HUES48 (cell line): Measurements from ENCODE around the gene FBXO31.
A peak's percentile ranks its signal among the peaks of the same experiment; 100 is the strongest.

Experiments
- H3K27ac ChIP-seq: one replicate; pipeline ENCODE4 v1.7.0; 2013; ENCODE audit warnings: low read depth, low read length, inconsistent platforms
- H3K27me3 ChIP-seq: 2 replicates; pipeline ENCODE4 v1.6.1; 2013; ENCODE audit warnings: mild to moderate bottlenecking, low read length; ENCODE audit not compliant: control insufficient read depth, insufficient read depth
- H3K36me3 ChIP-seq: 2 replicates; pipeline ENCODE4 v1.6.1; 2013; ENCODE audit warnings: low read length; ENCODE audit not compliant: control insufficient read depth, insufficient read depth
- H3K4me1 ChIP-seq: 2 replicates; pipeline ENCODE4 v1.6.1; 2013; ENCODE audit warnings: mild to moderate bottlenecking, low read length; ENCODE audit not compliant: control insufficient read depth, insufficient read depth
- H3K4me3 ChIP-seq: 2 replicates; pipeline ENCODE4 v1.5.1; 2013; ENCODE audit warnings: mild to moderate bottlenecking, low read depth, low read length
- H3K9ac ChIP-seq: 2 replicates; pipeline ENCODE4 v1.6.1; 2013; ENCODE audit warnings: mild to moderate bottlenecking, low read depth, low read length, moderate library complexity
- H3K9me3 ChIP-seq: 2 replicates; pipeline ENCODE4 v1.6.1; 2013; ENCODE audit warnings: low read length; ENCODE audit not compliant: control insufficient read depth, insufficient read depth

The FBXO31 gene

GRCh38 chr16:87383505-87384161, at the start of gene FBXO31:
Gene FBXO31, minus strand, starts transcription at chr16:87383776. Its CDS starts 32 bp downstream, at chr16:87383744.
- no peaks in the 10 kb centered on the region for H3K9me3 ChIP-seq
- peaks cover 10% of the 10 kb centered on the region for H3K4me1 ChIP-seq
- peak within 1 kb of the TSS; percentile 72 for H3K4me3 ChIP-seq
- H3K9ac ChIP-seq, result peak within 1 kb of the TSS; percentile 60
- H3K27ac ChIP-seq, result peak within 1 kb of the TSS; percentile 95
- H3K36me3 ChIP-seq, result no peaks in the 10 kb centered on the region
- no peaks in the 10 kb centered on the region for H3K27me3 ChIP-seq

- H3K9me3 ChIP-seq, result no peaks in the 10 kb centered on the region
- no peak overlapping the region for H3K27ac ChIP-seq
- H3K9ac ChIP-seq, result no peak overlapping the region
These were observed 48.8 kb upstream of the FBXO31 start for GRCh38 chr16:87432330-87432915.

GRCh38 chr16:87431926-87432325, 48.4 kb upstream of the FBXO31 start:
- H3K4me1 ChIP-seq, result peaks cover 11% of the 10 kb centered on the region
- no peak overlapping the region for H3K4me3 ChIP-seq
- H3K9ac ChIP-seq, result no peak overlapping the region
- no peaks in the 10 kb centered on the region for H3K27me3 ChIP-seq
- no peaks in the 10 kb centered on the region for H3K9me3 ChIP-seq
- no peak overlapping the region for H3K27ac ChIP-seq
- H3K36me3 ChIP-seq, result 0 out of 2 replicates have a peak, but pooled peaks cover 9% of the 10 kb centered on the region

More at GRCh38 chr16:87432330-87432915, 48.8 kb upstream of the FBXO31 start:
- Histone ChIP-seq H3K4me3 (no peak overlapping the region), H3K4me1 (peaks cover 8% of the 10 kb centered on the region; the same call in 1 of the 2 replicates), H3K27me3 (no peaks in the 10 kb centered on the region), H3K36me3 (0 out of 2 replicates have a peak, but pooled peaks cover 9% of the 10 kb centered on the region)

GRCh38 chr16:87426423-87427215, 43.0 kb upstream of the FBXO31 start:
- Histone ChIP-seq H3K9ac (no peak overlapping the region), H3K4me3 (no peak overlapping the region), H3K4me1 (peaks cover 22% of the 10 kb centered on the region), H3K27me3 (no peaks in the 10 kb centered on the region), H3K27ac (no peak overlapping the region), H3K9me3 (no peaks in the 10 kb centered on the region), H3K36me3 (peaks cover 18% of the 10 kb centered on the region; the same call in 1 of the 2 replicates)

- H3K36me3 ChIP-seq, result peaks cover 23% of the 10 kb centered on the region
- no peaks in the 10 kb centered on the region for H3K9me3 ChIP-seq
- peaks cover 22% of the 10 kb centered on the region for H3K4me1 ChIP-seq
- H3K27ac ChIP-seq, result no peak overlapping the region
- H3K27me3 ChIP-seq, result no peaks in the 10 kb centered on the region
- H3K4me3 ChIP-seq, result no peak overlapping the region
- H3K9ac ChIP-seq, result no peak overlapping the region
These were observed 42.4 kb upstream of the FBXO31 start for GRCh38 chr16:87425941-87426340.

GRCh38 chr16:87424266-87424665, 40.7 kb upstream of the FBXO31 start:
- peaks cover 22% of the 10 kb centered on the region for H3K4me1 ChIP-seq
- H3K9ac ChIP-seq, result no peak overlapping the region
- H3K27ac ChIP-seq, result no peak overlapping the region
- peaks cover 35% of the 10 kb centered on the region for H3K36me3 ChIP-seq
- no peaks in the 10 kb centered on the region for H3K9me3 ChIP-seq
- H3K4me3 ChIP-seq, result no peak overlapping the region
- no peaks in the 10 kb centered on the region for H3K27me3 ChIP-seq

GRCh38 chr16:87423429-87423828, 39.9 kb upstream of the FBXO31 start:
- Histone ChIP-seq H3K27me3 (no peaks in the 10 kb centered on the region), H3K4me3 (no peak overlapping the region), H3K4me1 (peaks cover 22% of the 10 kb centered on the region), H3K9me3 (no peaks in the 10 kb centered on the region), H3K27ac (no peak overlapping the region), H3K9ac (no peak overlapping the region), H3K36me3 (peaks cover 37% of the 10 kb centered on the region)

- Histone ChIP-seq H3K4me1 (peaks cover 21% of the 10 kb centered on the region), H3K9me3 (no peaks in the 10 kb centered on the region), H3K27ac (no peak overlapping the region), H3K36me3 (peaks cover 50% of the 10 kb centered on the region), H3K27me3 (no peaks in the 10 kb centered on the region), H3K4me3 (no peak overlapping the region), H3K9ac (no peak overlapping the region)
These were observed 38.5 kb upstream of the FBXO31 start for GRCh38 chr16:87422106-87422505.

- H3K4me1 ChIP-seq, result peaks cover 12% of the 10 kb centered on the region; the same call in 1 of the 2 replicates
- no peaks in the 10 kb centered on the region for H3K27me3 ChIP-seq
- H3K9me3 ChIP-seq, result no peaks in the 10 kb centered on the region
- no peak overlapping the region for H3K4me3 ChIP-seq
- no peak overlapping the region for H3K27ac ChIP-seq
- H3K9ac ChIP-seq, result no peak overlapping the region
- H3K36me3 ChIP-seq, result peaks cover 58% of the 10 kb centered on the region
These were observed 37.7 kb upstream of the FBXO31 start for GRCh38 chr16:87421003-87421912.
